K562 (cell line): ENCODE data around the gene PSMD4. TPM values are rescaled to one million over a fixed set of nuclear protein-coding genes. Genes with fewer than 3 reads are reported as not detected.
A peak's percentile ranks its signal among the peaks of the same experiment; 100 is the strongest.

ENCODE experiments used
- ATAC-seq: fragments of 200-7000 bp; cut with Tn5 transposase; 3 replicates; pipeline ENCODE4 v1.9.1; 2020; ENCODE audit warnings: moderate library complexity
- BruUV-seq: library from RNA; stranded (reverse); fragments of 400-500 nt; replicated peaks from 2 replicates; lab custom pipeline; 2021; lab: Mats Ljungman, UMichigan
- CTCF ChIA-PET: fragments of 300-600 bp; formaldehyde crosslinking; extraction: SDS; loops from one replicate; lab custom pipeline; 2021; ENCODE audit warnings: low intra/inter-chr PET ratio; lab: Yijun Ruan, JAX
- POLR2A ChIA-PET: fragments of 300-600, 350-650 bp; sonication (Branson Sonifier 250); formaldehyde crosslinking; extraction: SDS; loops from one replicate; lab custom pipeline; 2021; ENCODE audit warnings: antibody characterized with exemption, inconsistent platforms; lab: Yijun Ruan, JAX
- DNase-seq, 4 experiments: peaks; one replicate each; pipeline versions ENCODE4 v3.0.0 to v3.0.0-alpha.2; 2011 to 2018; ENCODE audit warnings: low spot score in 3 of 4, mixed read lengths in 3 of 4; ENCODE audit errors: extremely low read depth in 1 of 4
- FAIRE-seq: peaks from 2 replicates; lab custom pipeline; 2011; peaks lifted over from hg19 to GRCh38; lab: Jason Lieb, UNC
- H2AFZ ChIP-seq: 2 replicates; pipeline ENCODE4 v1.6.0; 2011; ENCODE audit warnings: low read depth, low read length, control low read depth, inconsistent platforms
- H3K27ac ChIP-seq: fragments of 200-600 bp; 3 replicates; pipeline ENCODE4 v1.8.0; 2011; ENCODE audit warnings: low read depth, mild to moderate bottlenecking, control low read depth, inconsistent platforms, low read length, moderate library complexity, mixed read lengths; ENCODE audit errors: extremely low read depth
- H3K27me3 ChIP-seq, 2 experiments: fragments of 300-600 bp in 1 of 2; 2 replicates in 1 of 2; 3 replicates in 1 of 2; pipeline versions ENCODE4 v1.6.0 to v1.8.0; 2011; ENCODE audit warnings: inconsistent platforms in 2 of 2, low read length in 2 of 2, mild to moderate bottlenecking in 1 of 2, mixed read lengths in 1 of 2, moderate library complexity in 1 of 2; ENCODE audit not compliant: control insufficient read depth in 2 of 2, insufficient read depth in 2 of 2
- H3K36me3 ChIP-seq: fragments of 300-600 bp; 3 replicates; pipeline ENCODE4 v1.8.0; 2011; ENCODE audit warnings: mild to moderate bottlenecking, low read length, inconsistent platforms; ENCODE audit not compliant: control insufficient read depth, insufficient read depth
- H3K4me1 ChIP-seq, 2 experiments: fragments of 200-600 bp in 1 of 2; replicated peaks in 1 of 2; 2 replicates in 1 of 2; 3 replicates in 1 of 2; pipeline versions ENCODE4 v1.5.1 to v1.8.0; 2011; ENCODE audit warnings: inconsistent platforms in 2 of 2, low read length in 2 of 2, mild to moderate bottlenecking in 1 of 2, mixed read lengths in 1 of 2, moderate library complexity in 1 of 2; ENCODE audit not compliant: control insufficient read depth in 2 of 2, insufficient read depth in 2 of 2
- H3K4me2 ChIP-seq: 2 replicates; pipeline ENCODE4 v1.6.1; 2011; ENCODE audit warnings: low read length, control low read depth, inconsistent platforms, mixed read lengths; ENCODE audit not compliant: insufficient read depth
- H3K4me3 ChIP-seq: fragments of 200-600 bp; sonication (generic), shearing (Covaris generic); 2 replicates; pipeline ENCODE4 v1.5.1; 2016; ENCODE audit warnings: control low read depth, inconsistent platforms
- H3K79me2 ChIP-seq: fragments of 200-600 bp; 3 replicates; pipeline ENCODE4 v1.8.0; 2011; ENCODE audit warnings: low read length, inconsistent platforms; ENCODE audit not compliant: control insufficient read depth, insufficient read depth
- H3K9ac ChIP-seq, 2 experiments: 2 replicates each; pipeline versions ENCODE4 v1.6.0 to v1.6.1; 2011; ENCODE audit warnings: low read depth in 2 of 2, low read length in 2 of 2, control low read depth in 1 of 2, inconsistent platforms in 1 of 2, mild to moderate bottlenecking in 1 of 2, mixed read lengths in 1 of 2; ENCODE audit not compliant: insufficient read depth in 1 of 2
- H3K9me1 ChIP-seq: one replicate; pipeline ENCODE4 v1.6.0; 2011; ENCODE audit warnings: inconsistent platforms, mild to moderate bottlenecking, low read length, moderate library complexity; ENCODE audit not compliant: control insufficient read depth, insufficient read depth
- H3K9me3 ChIP-seq: replicated peaks from 2 replicates; pipeline ENCODE4 v1.5.1; 2011; ENCODE audit warnings: low read depth, low read length, inconsistent platforms; ENCODE audit not compliant: control insufficient read depth, insufficient read depth
- H4K20me1 ChIP-seq: replicated peaks from 2 replicates; pipeline ENCODE4 v1.6.1; 2011; ENCODE audit warnings: low read length, inconsistent platforms, mixed read lengths; ENCODE audit not compliant: control insufficient read depth, insufficient read depth
- HMBOX1 ChIP-seq: sonication (generic); IDR thresholded peaks from 2 replicates; pipeline ENCODE4 v1.6.1; 2016
- SREBF2 ChIP-seq: sonication (generic); formaldehyde crosslinking; IDR thresholded peaks from 2 replicates; pipeline ENCODE4 v1.4.0; 2020; ENCODE audit warnings: mild to moderate bottlenecking, missing genetic modification reagents
- ZNF239 ChIP-seq: fragments of 250-450 bp; sonication (Bioruptor Pico); IDR thresholded peaks from 2 replicates; pipeline ENCODE4 v1.4.0; 2020; ENCODE audit warnings: mild to moderate bottlenecking
- ZNF316 ChIP-seq: fragments of 450-650 bp; IDR thresholded peaks from 2 replicates; pipeline ENCODE4 v1.6.1; 2016
- ZNF639 ChIP-seq, 2 experiments: fragments of 200-800 bp in 1 of 2; sonication (Bioruptor generic) in 1 of 2; sonication (generic) in 1 of 2; formaldehyde crosslinking in 1 of 2; IDR thresholded peaks in 1 of 2; conservative IDR thresholded peaks in 1 of 2; 2 replicates each; pipeline versions ENCODE4 v1.5.0 to v1.6.1; 2016 to 2020; ENCODE audit warnings: missing compliant biosample characterization in 1 of 2, missing genetic modification characterization in 1 of 2, missing genetic modification reagents in 1 of 2
- WGBS: fragments of 100-300 bp; shearing (Covaris generic); methylation state at CpG from one replicate; pipeline ENCODE4 v1.1.6; 2016; ENCODE audit warnings: low coverage, mixed read lengths; ENCODE audit not compliant: insufficient coverage; ENCODE audit errors: missing lambda C conversion rate; 5-methylcytosine and 5-hydroxymethylcytosine counted together
- in situ Hi-C: fragments of 300-500 bp; cut with MboI; formaldehyde crosslinking; loops from 4 replicates; pipeline ENCODE4 v1.15.0; 2018; ENCODE audit warnings: inconsistent platforms, mixed read lengths
- intact Hi-C: fragments of 100-400 bp; cut with micrococcal nuclease; formaldehyde crosslinking; loops from 2 replicates; pipeline ENCODE4 v1.14.2; 2022
- polyA plus RNA-seq, 8 experiments: library from polyadenylated mRNA; depleted of rRNA in 4 of 8; stranded (reverse) in 5 of 8; unstranded in 3 of 8; fragments of >200 nt; fragmentation: Nextera tagmentation in 2 of 8; fragmentation: Illumina TruSeq in 1 of 8; extraction: Ambion mirVana in 2 of 8; extraction: Trizol in 1 of 8; gene quantifications; 2 replicates each; pipeline versions ENCODE4 v1.2.1 to v1.2.3, GENCODE V29; 2011 to 2014; ENCODE audit warnings: inconsistent platforms in 1 of 8, missing spikeins in 1 of 8
- total RNA-seq, 7 experiments: library from RNA; depleted of rRNA in 6 of 7; stranded (reverse); fragments of >200 nt in 6 of 7; fragmentation: Illumina TruSeq in 2 of 7; extraction: Trizol in 2 of 7; gene quantifications; 2 replicates each; pipeline versions ENCODE4 v1.2.1 to v1.2.3, GENCODE V29; 2011 to 2021; ENCODE audit warnings: low replicate concordance in 1 of 7
- TF ChIP-seq, protein P1 (sequence below): fragments of 250-450 bp; sonication (Bioruptor Pico); IDR thresholded peaks from 2 replicates; pipeline ENCODE4 v1.9.0; 2021; ENCODE audit warnings: mild to moderate bottlenecking
- TF ChIP-seq, protein P2 (sequence below): fragments of 450-650 bp; conservative IDR thresholded peaks from 2 replicates; pipeline ENCODE4 v1.6.1; 2016; ENCODE audit warnings: missing genetic modification characterization, low read depth, mild to moderate bottlenecking, missing compliant biosample characterization, moderate library complexity
- TF ChIP-seq, protein P3 (sequence below): fragments of 450-650 bp; formaldehyde crosslinking; conservative IDR thresholded peaks from 2 replicates; pipeline ENCODE4 v1.4.0; 2022; ENCODE audit warnings: mild to moderate bottlenecking, missing genetic modification characterization
- TF ChIP-seq, protein P4 (sequence below): fragments of 450-650 bp; formaldehyde crosslinking; IDR thresholded peaks from 2 replicates; pipeline ENCODE4 v1.4.0; 2022; ENCODE audit warnings: mild to moderate bottlenecking, moderate library complexity
- TF ChIP-seq, protein P5 (sequence below): fragments of 450-650 bp; formaldehyde crosslinking; IDR thresholded peaks from 2 replicates; pipeline ENCODE4 v1.4.0; 2020; ENCODE audit warnings: mild to moderate bottlenecking, moderate library complexity

The PSMD4 gene
- total and polyA plus RNA-seq, 9 of the 15 experiments (the other 6 are each of a cell fraction or from before 2014, with no cell fraction given), result 194 to 353 (median 295) TPM

- ChIA-PET CTCF (interaction anchor here (0.6 kb wide), 1 partner anchor 1098 kb away, joined by 3 read pairs; no protein-coding TSS in a partner anchor), POLR2A (interaction anchor here (0.6 to 3.7 kb wide), 30 partner anchors 9 to 679 kb away, joined by 3 to 43 read pairs (median 4); partner anchors contain the start of genes PI4KB, PSMB4, PSMD4 and VPS72)
- FAIRE-seq, result peak; percentile 99
- H3K79me2 ChIP-seq, result peaks cover 28% of the 10 kb centered on the region
- in situ Hi-C loops, result no loop called here
- H3K27me3 ChIP-seq, result no peaks in the 10 kb centered on the region
- DNase-seq, result peak; percentile 97 to 100 (median 98)
- ATAC-seq, result peak; percentile 95
- H3K36me3 ChIP-seq, result peaks cover 30% of the 10 kb centered on the region; the same call in 2 of the 3 replicates
- peaks cover 2% of the 10 kb centered on the region for H3K9me1 ChIP-seq
- peak within 1 kb of the TSS; percentile 67 for H3K4me3 ChIP-seq
- peaks cover 8% of the 10 kb centered on the region; the same call in 1 of the 2 replicates for H4K20me1 ChIP-seq
- H2AFZ ChIP-seq, result peak within 1 kb of the TSS; percentile 99
- BruUV-seq, result TSS peak; percentile 39
- peak within 1 kb of the TSS; percentile 100 for H3K4me2 ChIP-seq
- under 1% methylated on average over 55 of the region's 74 CpGs for WGBS
- H3K27ac ChIP-seq, result peak within 1 kb of the TSS; percentile 99
- no peaks in the 10 kb centered on the region for H3K9me3 ChIP-seq
- intact Hi-C loops, result loop anchor here (2.0 to 10.0 kb wide), 2 partner anchors 27 to 63 kb away; partner anchors contain the start of genes PSMD4 and RFX5
- H3K4me1 ChIP-seq, result peaks cover 24 to 33% of the 10 kb centered on the region in 2 experiments
- peak within 1 kb of the TSS; percentile 93 to 99 for H3K9ac ChIP-seq
- TF ChIP-seq ZNF316 (no peak), SREBF2 (CRISPR knock-in tag) (no peak), HMBOX1 (no peak), ZNF639 (CRISPR knock-in tag; conservative IDR thresholded peaks at IDR 0.05 in 1 of 2, IDR thresholded peaks at IDR 0.05 in 1 of 2) (peak in 1 of 2 experiments; percentile 81; a peak in 2 of 4 replicates), ZNF239 (CRISPR knock-in tag) (no peak)
- TF ChIP-seq, protein P1, sequence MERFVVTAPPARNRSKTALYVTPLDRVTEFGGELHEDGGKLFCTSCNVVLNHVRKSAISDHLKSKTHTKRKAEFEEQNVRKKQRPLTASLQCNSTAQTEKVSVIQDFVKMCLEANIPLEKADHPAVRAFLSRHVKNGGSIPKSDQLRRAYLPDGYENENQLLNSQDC (CRISPR knock-in tag), result no peak
- TF ChIP-seq, protein P2, sequence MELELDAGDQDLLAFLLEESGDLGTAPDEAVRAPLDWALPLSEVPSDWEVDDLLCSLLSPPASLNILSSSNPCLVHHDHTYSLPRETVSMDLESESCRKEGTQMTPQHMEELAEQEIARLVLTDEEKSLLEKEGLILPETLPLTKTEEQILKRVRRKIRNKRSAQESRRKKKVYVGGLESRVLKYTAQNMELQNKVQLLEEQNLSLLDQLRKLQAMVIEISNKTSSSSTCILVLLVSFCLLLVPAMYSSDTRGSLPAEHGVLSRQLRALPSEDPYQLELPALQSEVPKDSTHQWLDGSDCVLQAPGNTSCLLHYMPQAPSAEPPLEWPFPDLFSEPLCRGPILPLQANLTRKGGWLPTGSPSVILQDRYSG, result no peak
- TF ChIP-seq, protein P3, sequence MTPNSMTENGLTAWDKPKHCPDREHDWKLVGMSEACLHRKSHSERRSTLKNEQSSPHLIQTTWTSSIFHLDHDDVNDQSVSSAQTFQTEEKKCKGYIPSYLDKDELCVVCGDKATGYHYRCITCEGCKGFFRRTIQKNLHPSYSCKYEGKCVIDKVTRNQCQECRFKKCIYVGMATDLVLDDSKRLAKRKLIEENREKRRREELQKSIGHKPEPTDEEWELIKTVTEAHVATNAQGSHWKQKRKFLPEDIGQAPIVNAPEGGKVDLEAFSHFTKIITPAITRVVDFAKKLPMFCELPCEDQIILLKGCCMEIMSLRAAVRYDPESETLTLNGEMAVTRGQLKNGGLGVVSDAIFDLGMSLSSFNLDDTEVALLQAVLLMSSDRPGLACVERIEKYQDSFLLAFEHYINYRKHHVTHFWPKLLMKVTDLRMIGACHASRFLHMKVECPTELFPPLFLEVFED (CRISPR knock-in tag), result 0 out of 2 replicates have a peak, but pooled peaks have one; percentile 44
- TF ChIP-seq, protein P4, sequence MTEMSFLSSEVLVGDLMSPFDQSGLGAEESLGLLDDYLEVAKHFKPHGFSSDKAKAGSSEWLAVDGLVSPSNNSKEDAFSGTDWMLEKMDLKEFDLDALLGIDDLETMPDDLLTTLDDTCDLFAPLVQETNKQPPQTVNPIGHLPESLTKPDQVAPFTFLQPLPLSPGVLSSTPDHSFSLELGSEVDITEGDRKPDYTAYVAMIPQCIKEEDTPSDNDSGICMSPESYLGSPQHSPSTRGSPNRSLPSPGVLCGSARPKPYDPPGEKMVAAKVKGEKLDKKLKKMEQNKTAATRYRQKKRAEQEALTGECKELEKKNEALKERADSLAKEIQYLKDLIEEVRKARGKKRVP (CRISPR knock-in tag), result no peak
- TF ChIP-seq, protein P5, sequence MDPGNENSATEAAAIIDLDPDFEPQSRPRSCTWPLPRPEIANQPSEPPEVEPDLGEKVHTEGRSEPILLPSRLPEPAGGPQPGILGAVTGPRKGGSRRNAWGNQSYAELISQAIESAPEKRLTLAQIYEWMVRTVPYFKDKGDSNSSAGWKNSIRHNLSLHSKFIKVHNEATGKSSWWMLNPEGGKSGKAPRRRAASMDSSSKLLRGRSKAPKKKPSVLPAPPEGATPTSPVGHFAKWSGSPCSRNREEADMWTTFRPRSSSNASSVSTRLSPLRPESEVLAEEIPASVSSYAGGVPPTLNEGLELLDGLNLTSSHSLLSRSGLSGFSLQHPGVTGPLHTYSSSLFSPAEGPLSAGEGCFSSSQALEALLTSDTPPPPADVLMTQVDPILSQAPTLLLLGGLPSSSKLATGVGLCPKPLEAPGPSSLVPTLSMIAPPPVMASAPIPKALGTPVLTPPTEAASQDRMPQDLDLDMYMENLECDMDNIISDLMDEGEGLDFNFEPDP (CRISPR knock-in tag), result no peak
Measured at GRCh38 chr1:151281969-151282882, 27.7 kb downstream of the PSMD4 start, which contains the start of gene ZNF687. Gene ZNF687 (plus strand): TSS chr1:151282299. CDS start chr1:151286292, 3,993 bp downstream.
